GM19467 (cell line): ENCODE measurements around the gene SERPINA4.

ENCODE experiments used
- ATAC-seq: cut with Tn5 transposase; IDR thresholded peaks from one replicate; pipeline ENCODE4 v1.9.1; 2021; ENCODE audit warnings: mild to moderate bottlenecking, moderate library complexity; ENCODE audit not compliant: unreplicated experiment

SERPINA4 gene, protein sequence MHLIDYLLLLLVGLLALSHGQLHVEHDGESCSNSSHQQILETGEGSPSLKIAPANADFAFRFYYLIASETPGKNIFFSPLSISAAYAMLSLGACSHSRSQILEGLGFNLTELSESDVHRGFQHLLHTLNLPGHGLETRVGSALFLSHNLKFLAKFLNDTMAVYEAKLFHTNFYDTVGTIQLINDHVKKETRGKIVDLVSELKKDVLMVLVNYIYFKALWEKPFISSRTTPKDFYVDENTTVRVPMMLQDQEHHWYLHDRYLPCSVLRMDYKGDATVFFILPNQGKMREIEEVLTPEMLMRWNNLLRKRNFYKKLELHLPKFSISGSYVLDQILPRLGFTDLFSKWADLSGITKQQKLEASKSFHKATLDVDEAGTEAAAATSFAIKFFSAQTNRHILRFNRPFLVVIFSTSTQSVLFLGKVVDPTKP

DNA sequence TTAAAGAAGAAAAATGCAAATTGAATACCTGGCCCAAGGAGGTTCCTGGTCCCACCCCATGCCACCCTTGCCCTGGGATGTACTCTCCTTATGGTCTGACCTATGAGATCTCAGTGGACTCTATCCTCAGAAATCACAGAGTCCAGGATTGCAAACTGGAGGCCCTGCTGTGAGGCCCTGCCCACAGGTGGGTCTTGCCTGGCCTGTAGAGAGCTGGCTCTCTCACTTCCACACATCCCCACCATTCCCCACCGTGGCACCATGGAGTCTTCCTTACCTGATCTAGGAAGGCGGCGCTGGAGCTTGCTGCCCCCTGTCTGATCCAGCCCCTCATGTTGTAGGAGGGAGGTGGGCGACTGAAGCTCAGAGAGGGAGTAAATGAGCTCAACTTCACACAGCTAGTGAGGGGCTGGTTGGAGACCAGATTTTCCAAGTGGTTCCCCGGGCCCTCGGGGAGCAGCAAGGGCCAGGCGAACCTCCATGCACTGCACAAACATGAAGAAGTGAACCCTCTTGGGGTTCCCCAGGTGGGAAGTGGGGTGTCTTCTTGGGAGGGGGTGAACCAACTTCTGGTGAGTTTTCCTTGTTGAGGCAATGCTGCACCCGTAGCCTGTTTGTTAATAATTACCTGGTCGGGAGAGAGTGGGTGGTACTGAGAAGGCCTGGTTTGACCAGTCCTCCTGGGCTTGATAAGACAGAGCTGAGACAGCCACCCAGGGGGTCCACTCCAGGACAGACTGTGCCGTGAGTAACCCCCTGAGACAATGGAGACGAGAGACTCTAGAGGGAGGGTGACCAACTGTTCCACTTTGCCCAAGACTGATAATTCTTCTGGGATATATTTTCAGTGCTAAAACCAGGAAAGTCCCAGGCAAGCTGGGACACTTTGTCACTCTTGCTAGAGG lies at the start of gene SERPINA4:
TSS of gene SERPINA4 (plus strand) at position 692 of the 905 bp plus-strand sequence. CDS start 2,041 bp downstream, outside the sequence.
- ATAC-seq = no peak

DNA sequence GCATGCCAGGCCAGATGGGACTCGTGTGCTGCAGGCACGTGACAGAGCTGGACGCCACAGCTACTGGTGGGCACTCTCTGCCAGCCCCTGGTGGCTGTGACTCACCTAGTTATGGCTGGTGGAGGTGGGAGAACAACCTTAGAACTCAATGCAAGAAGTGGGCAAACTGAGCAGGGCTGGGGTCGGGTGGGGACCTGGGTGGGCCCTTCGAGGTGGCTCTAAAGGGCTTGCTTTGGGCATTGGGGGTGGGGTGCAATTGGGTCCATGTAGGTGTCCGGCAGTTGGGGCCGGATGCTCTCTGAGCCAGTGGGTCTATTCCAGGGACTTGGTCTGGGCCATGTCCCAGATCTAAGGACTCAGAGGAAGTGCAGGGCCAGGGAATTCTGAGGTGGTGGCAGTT lies 46.9 kb upstream of the SERPINA4 start:
- no peak for ATAC-seq

GRCh38 chr14:94515426-94515825 lies 45.8 kb upstream of the SERPINA4 start:
- ATAC-seq = no peak

DNA sequence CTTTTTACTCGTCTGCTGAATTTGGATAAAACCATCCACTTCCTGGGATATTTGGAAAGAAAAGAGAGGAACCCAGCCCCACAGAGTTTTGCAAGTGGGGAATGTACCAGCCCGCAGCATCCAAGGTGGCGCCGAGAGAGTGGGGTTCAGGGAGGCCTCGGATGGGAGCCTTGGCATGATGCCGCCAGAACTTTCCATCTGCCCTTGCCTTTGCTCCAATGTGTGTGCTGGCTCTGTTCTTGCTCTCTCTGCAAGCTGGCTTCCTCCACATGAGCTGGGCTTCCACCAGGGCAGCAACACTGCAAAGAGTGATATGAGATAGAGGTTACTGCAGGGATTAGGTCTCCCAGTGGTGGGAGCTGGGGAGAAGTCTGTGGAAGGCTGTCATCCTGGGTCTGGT lies 45.4 kb upstream of the SERPINA4 start:
- no peak for ATAC-seq

GRCh38 chr14:94517248-94517640 lies 44.0 kb upstream of the SERPINA4 start:
- ATAC-seq = no peak

GRCh38 chr14:94517641-94518257 lies 43.5 kb upstream of the SERPINA4 start:
- ATAC-seq = no peak

GRCh38 chr14:94521375-94522114 lies 39.7 kb upstream of the SERPINA4 start:
- no peak for ATAC-seq

- no peak for ATAC-seq
Measured at GRCh38 chr14:94522115-94522724, 39.0 kb upstream of the SERPINA4 start.

DNA sequence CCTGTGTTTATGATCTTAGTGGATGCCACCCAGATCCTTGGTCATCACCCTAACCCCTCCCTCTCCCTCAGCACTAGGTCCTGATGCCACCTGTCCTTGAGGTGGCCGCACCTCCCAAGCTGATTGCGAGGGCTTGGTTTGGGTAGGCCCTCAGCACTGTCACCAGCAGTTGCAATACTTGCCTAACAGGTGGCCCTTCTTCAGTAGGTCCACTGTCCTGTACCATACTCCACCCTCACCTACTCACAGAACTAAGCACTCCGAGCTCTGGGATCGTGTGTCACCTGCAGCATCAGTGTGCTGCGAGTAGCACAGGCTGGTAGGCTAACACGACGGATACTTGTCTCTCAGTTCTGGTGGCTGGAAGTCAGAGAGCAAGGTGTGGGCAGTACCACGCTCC lies 38.0 kb upstream of the SERPINA4 start:
- no peak for ATAC-seq

GRCh38 chr14:94524093-94524492 lies 37.1 kb upstream of the SERPINA4 start:
- ATAC-seq = no peak

DNA sequence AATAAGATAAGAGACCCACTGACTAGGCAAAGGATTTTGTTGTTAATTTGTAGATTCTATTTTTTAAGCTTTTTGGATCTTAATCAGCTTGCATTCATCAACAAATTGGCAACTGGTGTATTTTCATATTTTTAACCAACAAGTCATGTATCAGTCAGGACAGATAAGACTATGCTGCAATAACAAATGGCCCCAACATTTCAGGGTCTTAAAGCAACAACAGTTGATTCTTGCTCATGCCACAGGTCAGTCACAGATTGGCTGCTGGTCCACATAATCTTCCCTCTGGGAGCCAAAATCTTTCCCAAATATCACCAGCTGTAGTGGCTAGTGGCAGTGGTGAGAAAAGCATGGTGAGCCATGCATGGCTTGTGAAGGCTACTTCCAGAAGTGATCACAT lies 30.1 kb upstream of the SERPINA4 start:
- ATAC-seq = no peak

DNA sequence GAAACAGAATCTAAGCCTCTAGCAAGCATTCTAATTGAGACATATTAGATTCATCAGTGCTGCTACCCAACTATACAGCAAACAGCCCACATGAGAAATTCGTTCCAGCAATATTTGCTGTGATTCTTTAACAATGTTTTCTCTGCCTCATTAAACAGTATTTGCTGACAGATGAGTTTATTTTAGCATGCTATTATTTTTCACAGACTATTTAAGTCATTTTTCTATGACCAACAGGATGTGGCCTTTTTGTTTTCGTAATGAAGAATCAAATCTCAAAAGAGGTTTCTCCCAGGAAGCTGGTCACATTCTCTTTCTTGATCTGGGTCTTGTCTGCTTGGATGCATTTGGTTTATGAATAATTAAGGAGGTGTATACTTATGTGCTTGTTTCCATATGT lies 28.8 kb upstream of the SERPINA4 start:
- ATAC-seq = no peak

GRCh38 chr14:94535506-94535905 lies 25.7 kb upstream of the SERPINA4 start:
- no peak for ATAC-seq

GRCh38 chr14:94536836-94537235 lies 24.4 kb upstream of the SERPINA4 start:
- ATAC-seq = no peak

DNA sequence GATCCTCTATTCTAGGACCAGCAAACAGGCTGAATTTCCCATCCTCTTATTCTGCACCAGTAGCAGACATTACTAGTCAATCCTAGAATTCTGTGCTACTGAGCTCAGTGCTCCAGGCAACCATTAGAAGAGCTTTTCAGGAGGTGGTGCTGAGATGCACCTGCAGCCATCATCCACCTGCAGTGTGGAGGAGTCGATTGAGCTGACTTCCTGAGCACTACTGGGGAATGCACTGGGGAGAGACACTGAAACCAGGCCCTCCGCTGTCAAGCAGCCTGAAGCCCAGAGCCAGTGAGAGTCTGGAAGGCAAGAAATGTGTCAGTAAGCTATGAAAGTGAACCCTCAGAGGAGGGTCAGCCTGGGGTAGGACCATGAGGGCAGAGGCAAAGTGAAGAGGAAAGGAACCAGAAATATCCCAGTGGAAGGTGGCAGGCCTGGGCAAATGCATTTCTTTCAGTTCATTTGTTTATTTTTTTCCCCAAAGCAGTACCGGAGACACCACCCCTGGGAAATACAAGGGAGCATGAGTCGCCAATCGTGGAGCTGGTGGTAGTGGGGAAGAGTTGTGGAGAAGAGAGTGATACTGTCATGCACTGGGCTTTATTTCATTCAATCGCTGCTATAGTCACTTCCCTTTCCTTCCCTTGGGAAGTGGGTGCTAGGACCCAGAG lies 23.0 kb upstream of the SERPINA4 start:
- no peak for ATAC-seq

GRCh38 chr14:94539181-94539580 lies 22.1 kb upstream of the SERPINA4 start:
- no peak for ATAC-seq

- no peak for ATAC-seq
Measured at GRCh38 chr14:94540031-94540794, 21.0 kb upstream of the SERPINA4 start.

DNA sequence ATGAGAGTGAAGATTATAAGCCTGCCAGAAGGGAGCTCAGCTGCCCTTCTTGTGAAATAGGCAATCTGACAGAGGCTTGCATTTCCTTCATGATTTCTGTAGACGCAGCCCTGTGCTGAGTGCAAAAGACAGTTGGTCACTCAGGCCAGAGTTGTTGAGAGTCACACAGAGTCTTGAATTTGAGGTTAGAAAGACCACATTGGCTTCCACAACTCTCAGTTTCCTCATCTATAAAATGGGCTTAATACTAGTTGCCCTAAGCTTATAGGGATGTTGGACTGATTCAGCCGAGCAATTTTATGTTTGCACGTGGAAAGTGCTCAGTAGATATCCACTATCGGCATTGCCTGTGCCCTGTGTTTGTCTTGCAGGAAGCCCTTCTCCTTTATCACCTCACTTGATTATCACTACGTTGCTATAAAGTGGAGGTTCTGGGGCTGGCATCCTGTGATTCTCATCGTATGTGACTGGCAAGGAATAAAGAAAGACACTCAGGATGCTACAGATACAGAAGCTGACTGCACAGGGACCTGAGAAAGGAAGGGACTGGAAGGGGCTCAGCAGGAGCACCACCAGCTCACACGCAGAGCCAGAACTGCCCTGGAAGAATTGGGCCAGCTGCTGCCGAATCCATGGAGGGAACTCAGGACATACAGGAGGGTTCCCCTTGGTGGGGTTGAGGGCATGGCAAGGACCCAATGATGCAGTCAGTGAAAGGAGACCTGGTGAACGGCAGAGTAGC lies 19.8 kb upstream of the SERPINA4 start:
- no peak for ATAC-seq
